ENCODE results near the gene ZNF76.

ZNF76 gene

DNA sequence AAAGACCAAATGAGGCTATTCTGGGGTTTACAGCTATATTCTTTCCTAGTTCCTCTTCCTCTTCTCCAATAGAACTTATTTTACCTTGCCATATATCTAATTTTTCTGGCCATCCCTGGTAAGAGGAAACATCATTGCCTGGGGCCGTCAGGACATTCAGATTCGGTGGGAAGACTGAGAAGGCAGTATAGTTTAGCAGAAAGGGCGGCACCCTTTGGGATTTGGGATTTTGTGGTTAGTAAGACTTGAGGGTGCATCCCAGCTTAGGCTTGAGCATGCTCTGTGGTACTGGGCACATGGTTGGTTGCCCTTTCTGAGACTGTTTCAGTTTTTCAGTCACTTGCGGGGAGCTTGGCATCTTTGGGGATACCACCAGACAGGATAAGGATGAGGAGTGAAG is 24.6 kb upstream of the ZNF76 start:
- DNase-seq, result no peak

DNA sequence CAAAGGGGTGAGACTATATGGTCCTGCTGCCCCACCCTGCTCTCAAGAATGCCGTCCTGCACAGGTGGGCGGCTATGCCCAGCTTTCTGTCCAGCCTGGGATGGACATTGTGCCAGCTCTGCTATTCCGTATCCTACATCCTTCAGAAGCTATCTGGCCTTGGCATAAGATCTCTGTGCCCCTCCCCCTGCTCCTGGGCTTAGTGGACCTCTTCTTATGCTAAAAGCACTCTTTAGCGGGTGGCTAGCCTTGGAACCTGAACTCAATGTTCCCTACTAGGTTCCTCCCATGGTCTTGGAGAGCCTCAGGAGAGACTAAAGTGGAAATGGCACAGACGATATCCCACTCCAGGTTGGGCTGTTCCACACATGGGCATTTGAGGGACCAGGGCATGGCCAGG is 23.3 kb upstream of the ZNF76 start:
- DNase-seq, result no peak

DNA sequence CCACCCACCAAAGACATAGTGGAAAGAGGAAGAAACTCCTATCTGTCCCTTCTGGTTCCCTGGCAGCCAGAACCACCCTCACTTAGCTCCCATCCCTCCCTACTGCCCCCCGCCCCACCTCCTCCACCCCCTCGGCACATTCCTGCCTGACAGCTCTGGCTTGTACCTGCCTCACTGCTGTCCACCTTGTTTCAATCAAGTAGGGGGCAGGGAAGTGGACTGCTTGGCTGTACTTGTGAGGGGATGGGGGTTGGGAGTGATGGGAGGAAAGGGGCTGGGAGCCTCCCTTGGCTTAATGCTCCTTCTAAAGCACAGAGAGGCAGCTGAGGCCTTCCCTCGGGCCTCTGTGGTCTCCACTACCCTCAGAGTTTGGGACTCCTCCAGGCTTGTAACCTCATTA is 22.1 kb upstream of the ZNF76 start:
- DNase-seq, result no peak

GRCh38 chr6:35238843-35239289 is 20.7 kb upstream of the ZNF76 start:
- peak; percentile 22 for DNase-seq

DNA sequence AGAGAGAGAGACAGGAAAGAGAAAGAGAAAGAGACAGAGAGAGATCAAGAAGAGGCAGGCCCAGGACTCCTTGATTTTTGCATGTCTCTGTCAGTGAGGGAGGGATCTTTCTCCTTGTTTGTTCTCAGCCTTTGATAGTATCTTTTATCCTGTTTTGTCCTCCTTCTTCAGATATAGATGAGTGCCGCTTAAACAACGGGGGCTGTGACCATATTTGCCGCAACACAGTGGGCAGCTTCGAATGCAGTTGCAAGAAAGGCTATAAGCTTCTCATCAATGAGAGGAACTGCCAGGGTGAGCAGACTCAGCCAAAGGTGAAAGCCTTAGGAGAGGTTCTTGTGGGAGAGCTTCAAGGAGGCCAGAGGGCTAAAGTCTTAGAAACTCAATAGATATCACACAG is 20.0 kb upstream of the ZNF76 start:
- DNase-seq, result no peak

DNA sequence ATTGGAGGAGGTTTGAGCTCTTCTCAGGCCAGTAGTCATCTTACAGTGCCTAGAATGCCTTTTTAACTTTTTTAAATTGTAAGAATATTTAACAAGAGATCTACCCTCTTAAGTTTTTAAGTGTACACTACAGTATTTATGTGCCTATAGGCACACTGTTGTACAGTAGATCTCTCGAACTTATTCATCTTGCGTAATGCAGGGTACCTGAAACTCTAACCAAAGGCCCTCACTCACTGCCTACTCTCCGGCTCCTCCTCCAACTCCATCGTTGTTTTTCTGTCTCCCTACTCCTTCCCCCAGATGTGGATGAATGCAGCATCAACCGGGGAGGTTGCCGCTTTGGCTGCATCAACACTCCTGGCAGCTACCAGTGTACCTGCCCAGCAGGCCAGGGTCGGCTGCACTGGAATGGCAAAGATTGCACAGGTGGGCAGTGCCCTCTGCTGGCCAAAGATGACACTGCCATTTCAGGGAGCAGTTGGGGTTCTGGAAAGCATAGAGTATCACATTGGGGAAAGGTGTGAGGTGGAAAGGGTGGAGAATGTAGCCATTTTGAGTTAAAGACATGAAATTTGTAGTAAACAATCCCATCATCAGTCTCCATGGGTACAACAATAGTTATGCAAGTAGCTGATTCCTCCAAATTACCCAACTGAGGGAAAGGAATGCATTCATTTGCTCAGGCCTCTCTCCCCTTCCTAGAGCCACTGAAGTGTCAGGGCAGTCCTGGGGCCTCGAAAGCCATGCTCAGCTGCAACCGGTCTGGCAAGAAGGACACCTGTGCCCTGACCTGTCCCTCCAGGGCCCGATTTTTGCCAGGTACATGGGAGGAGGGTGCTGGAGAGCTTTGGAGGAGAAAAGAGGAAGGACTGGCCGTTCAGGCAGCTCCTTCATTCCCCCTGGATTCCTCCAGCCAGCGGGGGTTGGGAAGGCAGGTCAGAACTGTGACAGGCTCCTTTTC is 18.4 kb upstream of the ZNF76 start:
- peak; percentile 61 for DNase-seq

GRCh38 chr6:35242486-35242885 is 17.0 kb upstream of the ZNF76 start:
- DNase-seq, result no peak

DNA sequence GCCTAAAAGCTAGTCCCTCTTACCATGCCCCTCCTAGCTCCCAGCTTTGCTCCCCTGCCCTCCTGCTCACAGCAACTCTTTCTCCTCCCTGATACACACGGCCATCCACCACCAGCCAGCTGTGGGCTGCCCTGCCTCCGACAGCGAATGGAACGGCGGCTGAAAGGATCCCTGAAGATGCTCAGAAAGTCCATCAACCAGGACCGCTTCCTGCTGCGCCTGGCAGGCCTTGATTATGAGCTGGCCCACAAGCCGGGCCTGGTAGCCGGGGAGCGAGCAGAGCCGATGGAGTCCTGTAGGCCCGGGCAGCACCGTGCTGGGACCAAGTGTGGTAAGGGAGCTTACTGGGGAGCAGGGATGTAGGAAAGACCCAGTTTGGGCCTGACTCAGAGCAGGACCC is 16.6 kb upstream of the ZNF76 start:
- no peak for DNase-seq

- no peak for DNase-seq
Observed at GRCh38 chr6:35243386-35243958, 16.1 kb upstream of the ZNF76 start.

- no peak for DNase-seq
Observed at GRCh38 chr6:35244551-35244950, 15.0 kb upstream of the ZNF76 start.

- no peak for DNase-seq
Observed at GRCh38 chr6:35247642-35248231, 11.8 kb upstream of the ZNF76 start.

- no peak for DNase-seq
Observed at GRCh38 chr6:35248300-35248699, 11.2 kb upstream of the ZNF76 start.

GRCh38 chr6:35248965-35249364 is 10.6 kb upstream of the ZNF76 start:
- DNase-seq, result no peak

DNA sequence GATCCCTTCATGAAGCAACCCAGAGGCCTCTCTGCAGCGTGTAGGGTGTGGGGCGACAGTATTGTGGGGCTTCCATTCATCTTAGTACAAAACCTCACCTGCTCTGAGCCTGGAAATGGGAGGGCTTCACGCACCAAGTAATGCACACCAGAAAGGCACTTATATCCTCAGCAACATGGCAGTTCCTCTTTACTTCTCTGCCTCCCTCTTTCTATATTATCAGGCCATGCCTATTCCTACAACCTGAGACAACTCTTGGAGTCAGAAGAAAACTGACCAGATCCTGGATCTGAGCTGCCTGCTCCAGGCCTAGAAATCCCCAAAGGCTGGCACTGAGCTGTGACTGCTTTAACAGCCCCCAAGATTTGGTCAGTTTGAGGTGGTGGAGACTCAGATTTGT is 7.6 kb upstream of the ZNF76 start:
- DNase-seq, result no peak

DNA sequence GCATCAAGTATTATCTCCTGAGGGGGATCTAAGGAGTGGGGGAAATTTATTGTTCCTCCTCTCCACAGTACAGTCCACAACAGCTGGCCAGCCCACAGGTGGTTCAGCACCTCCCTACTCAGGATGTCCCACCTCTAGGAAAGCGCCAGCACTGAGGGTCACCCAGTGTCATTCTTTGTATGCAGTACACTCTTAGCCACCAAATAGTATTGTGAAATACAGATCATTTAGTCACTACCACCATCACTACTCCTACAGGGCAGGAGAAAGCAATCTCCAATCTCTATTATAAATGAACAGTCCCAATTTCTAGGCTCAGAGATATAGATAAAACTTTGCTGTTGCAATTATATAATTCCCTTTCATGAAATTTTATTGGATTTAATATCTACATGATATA is 6.3 kb upstream of the ZNF76 start:
- no peak for DNase-seq

- DNase-seq, result peak; percentile 26
Observed at GRCh38 chr6:35258336-35258735, 1.2 kb upstream of the ZNF76 start.

DNA sequence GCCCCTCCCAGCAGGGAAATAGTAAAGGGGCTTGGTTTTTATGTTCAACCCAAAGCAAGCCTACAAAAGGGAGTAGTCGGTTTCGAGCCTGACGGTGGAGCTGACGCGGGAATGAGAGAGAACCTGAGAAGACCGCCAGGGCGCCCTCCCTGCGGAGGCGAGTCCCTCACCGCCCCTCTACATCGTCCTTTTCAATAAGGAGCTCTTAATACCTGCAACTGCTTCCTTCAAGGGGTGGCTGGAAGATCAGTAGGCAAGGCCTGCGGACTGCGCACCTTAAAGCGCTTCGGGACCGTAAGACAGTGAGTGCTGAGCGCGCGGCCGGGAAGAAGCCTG is 709 bp upstream of the ZNF76 start:
- DNase-seq, result no peak

DNA sequence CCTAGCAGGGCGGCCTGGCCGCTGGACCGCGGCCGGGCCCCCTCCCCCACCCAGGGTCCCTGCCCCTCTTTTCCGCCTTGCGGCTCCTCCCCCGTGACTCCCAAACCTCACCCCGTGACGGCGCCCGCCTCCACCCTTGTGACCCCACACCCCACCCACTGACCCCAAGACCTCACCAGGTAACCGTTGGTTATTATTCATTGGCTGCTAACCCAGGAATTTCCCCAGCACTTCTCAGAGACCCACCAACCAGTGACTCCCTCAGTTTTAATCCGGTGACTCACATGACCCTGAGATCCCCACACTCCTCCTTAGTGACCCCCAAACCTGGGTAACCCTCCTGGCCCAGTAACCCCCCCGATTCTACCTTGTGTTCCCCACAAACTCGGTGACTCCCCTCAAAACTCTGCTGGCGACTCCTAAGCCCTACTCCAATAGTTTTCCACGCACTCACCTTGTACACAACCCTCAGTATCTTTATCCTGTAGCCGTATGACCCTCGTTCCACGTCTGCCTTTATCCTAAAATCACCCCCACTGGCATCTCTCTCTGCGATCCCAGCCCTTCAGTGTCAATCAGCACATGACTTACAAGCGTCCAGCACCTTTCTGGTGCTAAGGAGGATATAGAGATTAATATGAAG is 534 bp downstream of the ZNF76 start:
- peak; percentile 44 for DNase-seq

- DNase-seq, result no peak
Observed at GRCh38 chr6:35260591-35261570, 1.3 kb downstream of the ZNF76 start.

- DNase-seq, result no peak
Observed at GRCh38 chr6:35262596-35262995, 3.1 kb downstream of the ZNF76 start.

- DNase-seq, result no peak
Observed at GRCh38 chr6:35264550-35265274, 5.2 kb downstream of the ZNF76 start.
